Choroid plexus epithelial cell (primary cell): ENCODE measurements around the gene LRRIQ4.

Experiments used
- DNase-seq: peaks from one replicate; pipeline ENCODE4 v3.0.0-alpha.2; 2010; ENCODE audit warnings: low read depth
- H3K4me3 ChIP-seq: 2 replicates; pipeline ENCODE4 v1.5.1; 2011; ENCODE audit warnings: low read depth, mild to moderate bottlenecking, control low read depth, low read length, moderate library complexity
- TF ChIP-seq, protein P1 (sequence below): conservative IDR thresholded peaks from 2 replicates; pipeline ENCODE4 v1.5.1; 2011; ENCODE audit warnings: low read depth, mild to moderate bottlenecking, control low read depth, inconsistent platforms, low read length, moderate library complexity

LRRIQ4 gene

GRCh38 chr3:169812332-169813235, at the start of gene LRRIQ4, which contains the start of gene LRRC34:
Gene LRRIQ4, plus strand, starts transcription at chr3:169812870. Its CDS starts 9,052 bp downstream, at chr3:169821922.
Gene LRRC34, minus strand, starts transcription at chr3:169812904. Its CDS starts 356 bp downstream, at chr3:169812548.
- DNase-seq: peak; percentile 89
- TF ChIP-seq, protein P1, sequence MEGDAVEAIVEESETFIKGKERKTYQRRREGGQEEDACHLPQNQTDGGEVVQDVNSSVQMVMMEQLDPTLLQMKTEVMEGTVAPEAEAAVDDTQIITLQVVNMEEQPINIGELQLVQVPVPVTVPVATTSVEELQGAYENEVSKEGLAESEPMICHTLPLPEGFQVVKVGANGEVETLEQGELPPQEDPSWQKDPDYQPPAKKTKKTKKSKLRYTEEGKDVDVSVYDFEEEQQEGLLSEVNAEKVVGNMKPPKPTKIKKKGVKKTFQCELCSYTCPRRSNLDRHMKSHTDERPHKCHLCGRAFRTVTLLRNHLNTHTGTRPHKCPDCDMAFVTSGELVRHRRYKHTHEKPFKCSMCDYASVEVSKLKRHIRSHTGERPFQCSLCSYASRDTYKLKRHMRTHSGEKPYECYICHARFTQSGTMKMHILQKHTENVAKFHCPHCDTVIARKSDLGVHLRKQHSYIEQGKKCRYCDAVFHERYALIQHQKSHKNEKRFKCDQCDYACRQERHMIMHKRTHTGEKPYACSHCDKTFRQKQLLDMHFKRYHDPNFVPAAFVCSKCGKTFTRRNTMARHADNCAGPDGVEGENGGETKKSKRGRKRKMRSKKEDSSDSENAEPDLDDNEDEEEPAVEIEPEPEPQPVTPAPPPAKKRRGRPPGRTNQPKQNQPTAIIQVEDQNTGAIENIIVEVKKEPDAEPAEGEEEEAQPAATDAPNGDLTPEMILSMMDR: no peak

DNA sequence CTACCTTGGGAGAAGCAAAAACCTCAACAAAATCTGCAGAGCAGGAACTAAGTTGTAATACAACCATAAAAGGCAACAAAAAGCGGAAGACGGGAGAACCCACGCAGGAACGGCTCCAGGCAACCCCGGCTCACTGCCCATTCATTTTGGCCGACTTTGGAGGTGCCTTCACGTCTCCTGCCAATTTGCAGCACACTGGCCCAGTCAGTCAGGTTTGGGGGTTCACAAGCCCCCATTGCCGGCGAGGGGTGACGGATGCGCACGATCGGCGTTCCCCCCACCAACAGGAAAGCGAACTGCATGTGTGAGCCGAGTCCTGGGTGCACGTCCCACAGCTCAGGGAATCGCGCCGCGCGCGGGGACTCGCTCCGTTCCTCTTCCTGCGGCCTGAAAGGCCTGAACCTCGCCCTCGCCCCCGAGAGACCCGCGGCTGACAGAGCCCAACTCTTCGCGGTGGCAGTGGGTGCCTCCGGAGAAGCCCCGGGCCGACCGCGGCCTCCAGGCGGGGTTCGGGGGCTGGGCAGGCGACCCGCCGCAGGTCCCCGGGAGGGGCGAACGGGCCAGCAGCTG, 48.3 kb upstream of the LRRIQ4 start:
- DNase-seq: peak; percentile 65
- peak overlapping the region; percentile 85 for H3K4me3 ChIP-seq
- TF ChIP-seq, protein P1: no peak

More at GRCh38 chr3:169812332-169813235, at the start of gene LRRIQ4, which contains the start of gene LRRC34:
- peak within 1 kb of the TSS; percentile 67 for H3K4me3 ChIP-seq

GRCh38 chr3:169764882-169765612, 47.6 kb upstream of the LRRIQ4 start, which contains the start of gene TERC:
Gene TERC, minus strand, starts transcription at chr3:169765060.
- H3K4me3 ChIP-seq: peak within 1 kb of the TSS; percentile 85
- TF ChIP-seq, protein P1: no peak
- peak; percentile 95 for DNase-seq

GRCh38 chr3:169769287-169770181, 43.1 kb upstream of the LRRIQ4 start, which contains the start of gene ACTRT3:
Gene ACTRT3, minus strand, starts transcription at chr3:169769561. Its CDS starts 41 bp downstream, at chr3:169769520.
- TF ChIP-seq, protein P1: no peak
- peak; percentile 84 for DNase-seq
- H3K4me3 ChIP-seq: peak within 1 kb of the TSS; percentile 84

DNA sequence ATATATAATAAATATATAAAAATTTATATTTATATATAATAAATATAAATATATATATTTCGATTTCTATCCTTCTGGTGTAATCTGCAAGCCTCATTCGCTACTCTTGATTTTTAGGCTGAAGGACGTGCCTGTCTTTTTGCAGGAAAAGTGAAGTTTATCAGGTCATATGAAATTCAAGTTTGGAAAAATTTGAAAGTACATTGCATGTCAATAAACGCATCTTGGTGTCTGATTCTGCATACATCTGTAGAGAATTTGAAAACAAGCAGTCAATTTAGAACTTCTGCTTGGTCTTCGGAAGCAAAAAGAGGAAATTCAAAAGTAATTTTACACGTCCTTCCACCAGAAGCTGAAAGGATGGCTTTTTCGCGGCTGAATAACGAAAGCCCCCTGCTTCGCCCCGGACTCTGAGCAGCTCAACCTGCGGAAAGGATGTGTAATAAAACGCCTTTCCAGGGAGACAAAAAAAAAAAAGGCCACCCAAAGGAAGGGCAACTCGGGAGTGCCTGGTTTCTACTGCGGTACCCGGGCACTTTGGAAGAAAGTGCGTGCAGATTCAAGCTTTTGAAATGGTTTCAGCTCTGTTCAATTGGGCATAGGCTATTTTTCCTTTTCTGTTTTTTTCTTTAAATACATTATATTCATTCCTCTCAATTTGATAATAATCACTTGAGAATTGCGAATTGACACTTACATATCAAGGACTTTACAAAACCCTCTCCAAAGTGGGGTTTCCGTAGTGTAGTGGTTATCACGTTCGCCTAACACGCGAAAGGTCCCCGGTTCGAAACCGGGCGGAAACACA, 41.0 kb upstream of the LRRIQ4 start:
- H3K4me3 ChIP-seq: peak overlapping the region; percentile 81
- TF ChIP-seq, protein P1: no peak
- peak; percentile 85 for DNase-seq
